ENCODE data around the gene MUC3A.

MUC3A gene

GRCh38 chr7:100964630-100965029, 15.3 kb downstream of the MUC3A start:
- Histone ChIP-seq H3K79me2 (no peaks in the 10 kb centered on the region), H3K4me2 (ENCODE audit: low read length) (no peak overlapping the region), H3K27me3 (ENCODE audit: control insufficient read depth, insufficient read depth, low read length) (peaks cover 8% of the 10 kb centered on the region), H3K36me3 (ENCODE audit: control insufficient read depth, insufficient read depth, low read length) (no peaks in the 10 kb centered on the region), H2AFZ (no peak overlapping the region), H3K27ac (no peak overlapping the region), H3K4me3 (ENCODE audit: low read depth, low read length) (no peak overlapping the region), H3K4me1 (no peaks in the 10 kb centered on the region), H3K9me3 (ENCODE audit: control insufficient read depth, low read length) (no peaks in the 10 kb centered on the region), H3K9ac (no peak overlapping the region)
- no peak for TF ChIP-seq CTCF (IDR thresholded peaks at IDR 0.05)

GRCh38 chr7:100965045-100965722, 15.8 kb downstream of the MUC3A start:
- TF ChIP-seq CTCF (IDR thresholded peaks at IDR 0.05): no peak
- Histone ChIP-seq H3K79me2 (no peaks in the 10 kb centered on the region), H3K9me3 (ENCODE audit: control insufficient read depth, low read length) (no peaks in the 10 kb centered on the region), H2AFZ (peak overlapping the region; percentile 66), H3K36me3 (ENCODE audit: control insufficient read depth, insufficient read depth, low read length) (no peaks in the 10 kb centered on the region), H3K4me1 (no peaks in the 10 kb centered on the region), H3K27me3 (ENCODE audit: control insufficient read depth, insufficient read depth, low read length) (peaks cover 8% of the 10 kb centered on the region), H3K9ac (no peak overlapping the region), H3K27ac (no peak overlapping the region), H3K4me3 (ENCODE audit: low read depth, low read length) (no peak overlapping the region), H3K4me2 (ENCODE audit: low read length) (no peak overlapping the region)

DNA sequence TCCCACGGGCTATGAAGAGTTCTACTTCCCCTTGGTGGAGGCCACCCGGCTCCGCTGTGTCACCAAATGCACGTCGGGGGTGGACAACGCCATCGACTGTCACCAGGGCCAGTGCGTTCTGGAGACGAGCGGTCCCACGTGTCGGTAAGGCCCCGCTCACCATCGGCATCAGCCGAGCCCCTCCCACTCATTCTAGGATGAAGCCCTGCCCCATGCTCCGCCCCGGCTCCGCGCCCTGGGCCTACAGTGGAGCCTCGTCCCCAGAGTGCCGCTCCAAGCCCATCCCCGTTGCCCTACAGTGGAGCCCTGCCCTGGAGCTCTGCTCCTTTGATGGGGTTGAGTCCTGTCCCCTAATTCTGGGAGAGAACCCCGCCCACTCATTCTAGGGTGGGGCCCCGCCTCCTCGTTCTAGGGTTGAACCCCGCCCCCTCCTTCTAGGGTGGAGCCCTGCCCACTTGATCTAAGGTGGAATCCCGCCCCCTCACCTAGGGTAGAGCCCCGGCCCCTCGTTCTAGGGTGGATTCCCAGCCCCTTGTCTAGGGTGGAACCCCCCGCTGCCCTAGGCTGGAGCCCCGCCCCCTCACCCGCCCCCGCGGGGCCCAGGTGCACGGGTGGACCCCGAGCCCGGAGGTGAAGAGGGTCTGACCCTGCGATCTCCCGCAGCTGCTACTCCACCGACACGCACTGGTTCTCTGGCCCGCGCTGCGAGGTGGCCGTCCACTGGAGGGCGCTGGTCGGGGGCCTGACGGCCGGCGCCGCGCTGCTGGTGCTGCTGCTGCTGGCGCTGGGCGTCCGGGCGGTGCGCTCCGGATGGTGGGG, 16.6 kb downstream of the MUC3A start:
- H3K27ac ChIP-seq: no peak overlapping the region
- no peaks in the 10 kb centered on the region for H3K4me1 ChIP-seq
- H3K4me3 ChIP-seq (ENCODE audit: low read depth, low read length): peak overlapping the region; percentile 4
- TF ChIP-seq CTCF (IDR thresholded peaks at IDR 0.05): peak; percentile 67
- no peaks in the 10 kb centered on the region for H3K9me3 ChIP-seq (ENCODE audit: control insufficient read depth, low read length)
- peak overlapping the region; percentile 66 for H2AFZ ChIP-seq
- H3K79me2 ChIP-seq: no peaks in the 10 kb centered on the region
- no peaks in the 10 kb centered on the region for H3K36me3 ChIP-seq (ENCODE audit: control insufficient read depth, insufficient read depth, low read length)
- peaks cover 8% of the 10 kb centered on the region for H3K27me3 ChIP-seq (ENCODE audit: control insufficient read depth, insufficient read depth, low read length)
- H3K9ac ChIP-seq: no peak overlapping the region
- H3K4me2 ChIP-seq (ENCODE audit: low read length): peak overlapping the region; percentile 68

DNA sequence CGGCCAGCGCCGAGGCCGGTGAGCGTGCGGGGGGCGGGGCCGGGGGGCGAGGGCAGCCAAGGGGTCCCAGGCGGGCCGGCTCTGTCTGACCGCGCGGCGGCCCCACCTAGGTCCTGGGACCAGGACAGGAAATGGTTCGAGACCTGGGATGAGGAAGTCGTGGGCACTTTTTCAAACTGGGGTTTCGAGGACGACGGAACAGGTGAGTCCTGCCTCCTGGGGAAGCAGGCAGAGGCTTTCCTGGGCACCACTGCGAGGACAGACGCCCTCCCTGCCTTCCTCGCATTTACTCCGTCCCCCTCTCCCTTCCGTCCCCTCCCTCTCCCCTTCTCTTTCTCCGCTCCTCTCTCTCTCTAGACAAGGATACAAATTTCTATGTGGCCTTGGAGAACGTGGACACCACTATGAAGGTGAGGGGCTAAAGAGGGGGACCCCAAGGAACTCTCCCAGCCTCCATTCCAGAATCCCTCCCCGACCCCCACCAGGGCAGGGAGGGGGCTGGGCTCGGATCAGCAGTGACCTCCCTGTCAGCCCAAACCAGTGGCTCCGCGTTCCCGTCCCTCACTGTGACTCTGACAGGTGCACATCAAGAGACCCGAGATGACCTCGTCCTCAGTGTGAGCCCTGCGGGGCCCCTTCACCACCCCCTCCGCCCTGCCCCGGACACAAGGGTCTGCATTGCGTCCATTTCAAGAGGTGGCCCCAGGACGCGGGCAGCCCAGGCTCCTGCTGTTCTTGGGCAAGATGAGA, 17.4 kb downstream of the MUC3A start:
- H3K36me3 ChIP-seq (ENCODE audit: control insufficient read depth, insufficient read depth, low read length): no peaks in the 10 kb centered on the region
- no peak overlapping the region for H3K9ac ChIP-seq
- H3K9me3 ChIP-seq (ENCODE audit: control insufficient read depth, low read length): no peaks in the 10 kb centered on the region
- no peaks in the 10 kb centered on the region for H3K79me2 ChIP-seq
- TF ChIP-seq CTCF (IDR thresholded peaks at IDR 0.05): no peak
- H3K4me1 ChIP-seq: no peaks in the 10 kb centered on the region
- peak overlapping the region; percentile 68 for H3K4me2 ChIP-seq (ENCODE audit: low read length)
- no peak overlapping the region for H3K4me3 ChIP-seq (ENCODE audit: low read depth, low read length)
- H3K27ac ChIP-seq: no peak overlapping the region
- H2AFZ ChIP-seq: peak overlapping the region; percentile 53
- H3K27me3 ChIP-seq (ENCODE audit: control insufficient read depth, insufficient read depth, low read length): peaks cover 8% of the 10 kb centered on the region

Data from parathyroid adenoma (tissue), 2 donors.